KBM-7 (cell line): Measurements from ENCODE around the gene NUDT7.

Experiments used
- DNase-seq: peaks from one replicate; pipeline ENCODE4 v3.0.0-alpha.2; 2015
- in situ Hi-C: fragments of 300-500 bp; cut with MboI; formaldehyde crosslinking; loops from 2 replicates; pipeline ENCODE4 v1.14.3; 2020; ENCODE audit warnings: low sequenced_read_pairs, low pct_unique_long_range_greater_than_20kb, mixed read lengths

NUDT7 gene

DNA sequence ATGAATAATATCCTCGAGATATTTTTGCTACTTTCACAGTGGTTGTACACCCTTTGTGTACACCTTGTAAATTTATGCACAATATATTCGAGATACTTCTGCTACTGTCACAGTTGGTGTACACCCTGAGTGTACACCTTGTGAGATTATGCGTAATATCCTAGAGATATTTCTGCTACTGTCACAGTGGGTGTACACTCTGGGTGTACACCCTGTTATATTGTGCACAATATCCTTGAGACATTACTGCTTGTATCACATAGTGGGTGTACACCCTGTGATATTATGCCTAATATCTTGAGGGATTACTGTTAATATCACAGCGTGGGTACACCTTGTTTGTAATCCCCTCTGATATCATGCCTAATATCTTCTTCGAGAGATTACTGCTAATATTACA is 7.2 kb upstream of the NUDT7 start:
- in situ Hi-C loops = no loop called here
- DNase-seq = no peak

DNA sequence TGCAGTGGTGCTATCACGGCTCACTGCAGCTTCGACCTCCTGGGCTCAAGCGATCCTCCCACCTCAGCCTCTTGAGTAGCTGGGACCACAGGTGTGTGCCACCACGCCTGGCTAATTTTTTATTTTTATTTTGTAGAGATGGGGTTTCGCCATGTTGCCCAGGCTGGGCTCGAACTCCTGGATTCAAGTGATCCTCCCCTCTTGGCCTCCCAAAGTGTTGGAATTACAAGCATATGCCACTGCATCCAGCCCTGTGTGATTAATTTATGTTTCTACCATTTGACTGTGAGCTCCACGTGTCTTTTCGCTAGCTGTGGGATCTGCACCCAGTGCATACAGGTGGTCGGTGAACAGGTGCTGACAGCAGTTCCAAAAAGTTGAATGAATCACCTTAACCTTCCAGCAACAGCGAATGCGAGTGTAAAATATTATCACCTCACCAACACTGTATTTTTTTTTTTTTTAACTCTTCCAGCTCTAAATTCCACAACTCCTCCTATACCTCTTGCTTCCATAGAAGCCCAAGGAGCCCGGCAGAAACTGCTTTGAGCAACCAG is 484 bp upstream of the NUDT7 start:
- no peak for DNase-seq
- in situ Hi-C loops = no loop called here

DNA sequence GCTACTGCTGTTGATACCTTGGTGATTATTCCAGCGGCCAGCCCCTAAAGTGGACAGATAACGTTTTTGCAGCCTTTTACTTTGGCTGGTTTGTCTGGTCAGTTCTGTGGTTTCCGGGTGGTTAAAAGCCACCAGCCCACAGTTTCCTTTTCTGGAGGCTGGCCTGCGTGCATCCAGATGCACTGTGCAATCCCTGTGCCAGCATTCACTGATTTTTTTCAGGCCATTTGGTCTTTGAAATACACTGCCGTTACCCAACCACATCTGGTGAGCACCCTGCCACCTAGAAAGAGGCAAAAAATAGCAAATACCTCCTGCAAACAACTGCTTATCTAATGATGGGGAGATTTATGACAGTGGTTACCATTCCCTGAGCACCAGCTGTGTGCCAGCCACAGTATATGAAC is 797 bp downstream of the NUDT7 start:
- peak; percentile 89 for DNase-seq
- in situ Hi-C loops = no loop called here

DNA sequence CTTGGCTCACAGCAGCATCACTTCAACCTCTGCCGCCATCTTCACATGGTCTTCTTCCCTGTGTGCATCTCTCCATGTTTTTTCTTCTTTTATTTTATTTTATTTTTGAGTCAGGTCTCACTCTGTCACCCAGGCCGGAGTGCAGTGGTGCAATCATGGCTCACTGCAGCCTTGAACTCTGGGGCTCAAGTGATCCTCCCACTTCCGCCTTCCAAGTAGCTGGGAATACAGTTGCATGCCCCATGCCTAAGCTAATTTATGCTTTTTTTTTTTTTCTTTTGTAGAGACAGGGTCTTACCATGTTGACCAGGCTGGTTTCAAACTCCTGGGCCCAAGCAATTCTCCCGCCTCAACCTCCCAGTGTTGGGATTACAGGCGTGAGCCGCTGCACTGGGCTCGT is 1.9 kb downstream of the NUDT7 start:
- in situ Hi-C loops = no loop called here
- DNase-seq = no peak

DNA sequence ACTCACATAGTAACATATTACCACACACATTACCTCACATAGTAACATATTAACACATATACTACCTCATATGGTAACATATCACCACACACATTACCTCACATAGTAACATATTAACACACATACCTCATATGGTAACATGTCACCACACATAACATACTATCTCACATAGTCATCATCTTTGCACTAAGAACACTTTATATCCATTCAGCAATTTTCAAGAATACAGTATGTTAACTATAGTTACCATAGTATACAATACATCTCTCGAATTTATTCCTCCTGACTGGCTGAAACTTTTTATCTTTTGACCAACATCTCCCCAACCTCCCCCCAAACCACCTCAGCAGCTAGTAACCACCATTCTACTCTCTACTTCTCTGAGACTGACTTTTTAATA is 7.6 kb downstream of the NUDT7 start:
- in situ Hi-C loops = no loop called here
- no peak for DNase-seq

DNA sequence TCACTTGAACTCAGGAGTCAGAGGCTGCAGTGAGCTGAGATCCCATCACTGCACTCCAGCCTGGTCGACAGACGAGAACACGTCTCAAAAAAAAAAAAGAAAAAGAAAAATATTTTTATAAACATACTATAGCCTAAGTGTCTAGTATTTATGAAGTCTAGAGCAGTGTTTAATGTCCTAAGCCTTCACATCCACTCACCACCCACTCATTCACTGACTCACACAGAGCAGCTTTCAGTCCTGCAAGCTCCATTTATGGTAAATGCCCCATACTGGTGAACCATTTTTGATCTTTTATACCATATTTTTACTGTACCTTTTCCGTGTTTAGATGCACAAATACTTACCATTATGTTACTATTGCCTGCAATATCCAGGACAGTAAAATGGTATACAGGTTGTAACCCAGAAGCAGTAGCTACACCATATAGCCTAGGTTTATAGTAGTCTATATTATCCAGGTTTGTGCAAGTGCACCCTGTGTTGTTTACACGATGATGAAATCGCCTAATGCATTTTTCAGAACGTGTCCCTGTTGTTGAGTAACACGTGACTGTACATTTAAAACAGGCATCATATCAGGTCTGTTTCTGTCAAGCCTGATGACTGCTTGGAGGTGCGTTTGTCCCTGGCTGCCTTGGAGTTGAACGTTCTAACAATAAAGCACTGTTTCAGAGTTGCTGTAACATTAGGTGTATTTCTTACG is 10.1 kb downstream of the NUDT7 start:
- no peak for DNase-seq
- in situ Hi-C loops = no loop called here

DNA sequence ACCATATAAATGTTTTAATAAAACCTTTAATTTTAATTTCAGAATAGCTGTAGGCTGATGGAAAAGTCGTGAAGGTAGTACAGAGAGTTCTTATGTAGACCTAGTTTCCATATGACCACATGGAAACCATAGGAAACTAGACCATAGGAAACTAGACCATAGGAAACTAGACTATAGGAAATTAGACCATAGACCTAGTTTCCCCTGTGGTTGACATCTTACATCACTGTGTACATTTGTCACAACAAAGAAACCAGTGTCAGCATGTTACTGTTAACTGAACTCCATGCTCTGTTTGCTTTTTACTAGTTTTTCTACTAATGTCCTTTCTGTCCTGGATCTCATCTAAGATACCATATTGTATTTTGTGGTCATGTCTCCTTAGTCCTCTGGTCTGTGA is 14.6 kb downstream of the NUDT7 start:
- in situ Hi-C loops = no loop called here

DNA sequence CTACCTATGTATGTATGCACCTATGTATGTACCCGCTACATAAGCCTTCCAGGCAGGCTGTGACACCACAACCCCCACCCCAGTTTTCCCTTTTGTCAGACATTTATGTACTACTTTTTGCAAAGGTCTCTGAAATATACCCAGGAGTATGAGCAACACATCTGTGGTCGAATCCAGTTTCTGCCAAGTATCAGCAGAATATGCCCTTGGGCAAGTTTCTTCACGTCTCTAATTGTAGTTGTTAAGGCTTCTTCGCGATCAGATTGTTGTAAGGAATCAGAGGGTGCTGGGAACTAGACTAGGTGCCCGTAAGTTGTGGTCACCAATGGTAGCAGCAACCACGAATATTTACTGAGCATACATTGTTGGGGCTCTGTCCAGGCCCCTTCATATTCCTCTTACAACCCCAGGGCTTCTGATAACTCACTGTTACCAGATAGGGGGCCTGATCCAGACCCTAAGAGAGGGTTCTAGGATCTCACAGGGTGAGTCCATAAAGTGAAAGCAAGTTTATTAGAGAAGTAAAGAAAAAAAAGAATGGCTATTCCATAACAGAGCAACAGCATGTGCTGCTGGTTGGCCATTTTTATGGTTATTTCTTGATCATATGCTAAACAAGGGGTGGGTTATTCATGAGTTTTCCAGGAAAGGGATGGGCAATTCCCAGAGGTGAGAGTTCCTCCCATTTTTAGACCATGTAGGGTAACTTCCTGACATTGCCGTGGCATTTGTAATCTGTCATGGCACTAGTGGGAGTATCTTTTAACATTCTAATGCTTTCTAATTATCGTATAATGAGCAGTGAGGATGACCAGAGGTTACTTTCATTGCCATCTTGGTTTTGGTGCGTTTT is 16.6 kb downstream of the NUDT7 start:
- no peak for DNase-seq
- in situ Hi-C loops = no loop called here

More for the DNA sequence above, 14.6 kb downstream of the NUDT7 start:
- DNase-seq = no peak

DNA sequence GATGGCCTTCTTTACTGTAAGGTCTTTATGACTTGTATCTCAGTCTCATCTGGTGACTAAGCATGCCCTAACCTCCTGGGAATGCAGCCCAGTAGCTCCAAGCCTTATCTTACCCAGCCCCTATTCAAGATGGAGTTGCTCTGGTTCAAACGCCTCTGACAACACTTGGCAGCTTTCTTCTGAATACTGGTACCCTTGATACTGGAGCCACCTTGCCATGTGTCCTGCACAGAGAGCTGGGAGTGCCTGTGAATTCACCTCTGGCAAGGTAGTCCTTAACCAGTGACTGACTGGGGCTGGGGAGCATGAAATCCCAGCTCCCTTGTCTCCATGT is 17.2 kb downstream of the NUDT7 start:
- in situ Hi-C loops = no loop called here
- no peak for DNase-seq

DNA sequence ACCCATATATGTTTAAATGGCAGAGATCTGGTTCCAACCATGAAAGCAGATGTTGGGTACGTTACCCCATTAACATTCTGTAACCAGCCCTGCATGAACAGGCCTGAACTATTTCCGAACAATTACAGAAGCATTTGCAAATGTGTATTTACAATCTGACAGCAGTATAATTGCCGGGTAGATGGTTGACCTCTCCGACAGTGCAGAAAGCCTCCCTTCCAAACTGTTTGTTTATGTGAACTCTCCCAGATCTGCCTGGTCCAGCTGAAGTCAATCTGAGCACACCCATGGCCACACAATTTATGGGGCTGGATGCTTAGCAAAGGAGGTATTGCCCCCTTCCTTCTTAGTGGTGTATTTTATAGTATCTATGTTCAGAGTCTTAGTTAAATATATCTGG is 21.8 kb downstream of the NUDT7 start:
- in situ Hi-C loops = no loop called here
- DNase-seq = no peak

DNA sequence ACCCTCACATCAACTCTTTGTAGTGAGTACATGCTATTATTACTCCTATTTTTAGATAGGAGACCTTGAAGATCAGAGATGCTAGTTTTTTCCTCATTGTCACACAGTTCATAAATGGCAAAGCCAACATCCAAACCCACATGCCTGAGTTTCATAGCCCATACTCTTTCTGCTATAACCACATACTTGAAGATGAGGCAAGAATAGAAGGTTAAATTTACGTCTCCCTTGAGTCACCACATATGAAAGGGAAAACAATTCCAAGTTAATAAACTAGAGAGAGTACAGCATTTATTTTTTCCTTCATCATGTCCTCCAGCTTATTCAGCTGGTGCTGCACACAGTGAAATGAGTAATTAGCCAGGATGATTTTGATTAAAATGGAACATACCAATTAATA is 23.7 kb downstream of the NUDT7 start:
- no peak for DNase-seq
- in situ Hi-C loops = no loop called here

DNA sequence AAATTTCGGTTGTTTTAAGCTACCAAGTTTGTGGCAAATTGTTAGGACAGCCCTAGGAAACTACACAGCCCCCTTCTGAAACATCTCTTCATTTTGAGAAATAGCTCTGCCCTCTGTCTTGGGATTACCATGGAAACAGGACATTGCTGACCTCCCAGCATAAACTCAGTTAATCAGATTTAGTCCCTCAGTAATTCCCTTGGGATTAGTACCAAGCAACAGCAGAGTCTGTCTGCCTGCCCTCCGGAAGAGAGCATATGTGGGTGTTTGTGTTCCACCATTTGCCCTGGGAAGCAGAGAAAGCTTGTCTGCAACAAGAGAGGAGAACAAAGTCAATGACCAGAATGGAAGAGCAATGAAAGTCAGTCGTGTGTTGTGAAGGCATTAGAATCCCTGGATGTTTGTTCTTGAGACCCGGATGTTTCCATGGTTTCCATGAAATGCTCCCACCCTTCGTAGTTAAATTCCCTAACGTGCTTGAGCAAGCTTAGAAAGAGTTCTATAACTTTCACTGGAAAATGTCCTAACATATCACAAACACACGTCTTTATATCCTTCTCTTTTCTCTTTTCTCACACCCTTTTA is 26.2 kb downstream of the NUDT7 start:
- in situ Hi-C loops = no loop called here

DNA sequence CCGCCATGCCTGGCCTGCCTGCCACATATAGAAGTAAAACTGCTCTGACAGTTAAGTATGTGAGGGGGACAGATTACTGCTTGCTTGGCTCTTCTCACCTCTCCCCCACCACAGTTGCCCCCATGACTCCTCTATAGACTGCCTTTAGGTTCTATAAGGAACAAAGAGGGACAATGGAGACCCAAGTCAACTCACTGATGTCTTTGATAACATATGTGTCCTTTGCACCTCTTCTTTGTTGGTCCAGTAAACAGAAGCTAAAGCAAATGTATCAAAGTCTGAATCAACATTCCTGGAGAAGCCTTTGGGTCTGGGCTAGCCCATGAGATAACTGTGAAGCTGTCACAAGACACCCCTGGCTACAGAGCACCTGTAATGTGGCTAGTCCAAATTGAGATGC is 27.1 kb downstream of the NUDT7 start:
- DNase-seq = no peak
- in situ Hi-C loops = no loop called here

More for the DNA sequence above, 26.2 kb downstream of the NUDT7 start:
- no peak for DNase-seq

DNA sequence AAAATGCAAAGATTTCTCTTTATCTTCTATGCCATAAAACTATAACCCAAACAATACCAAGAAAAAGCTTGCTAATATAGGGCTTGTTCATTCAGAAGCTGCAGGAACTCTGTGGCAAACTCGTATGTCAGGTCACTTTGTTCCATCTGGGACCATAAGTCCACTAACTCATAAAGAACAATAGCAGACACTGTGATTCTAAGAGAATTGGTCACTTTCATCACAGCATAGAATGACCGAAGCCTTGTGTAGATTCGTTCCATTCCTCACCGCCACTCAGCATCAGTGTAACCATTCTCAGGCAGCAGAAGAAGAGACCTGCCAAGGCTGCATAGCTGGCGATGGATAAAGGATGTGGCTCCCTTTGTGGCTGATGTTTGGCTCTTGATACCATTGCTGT is 35.7 kb downstream of the NUDT7 start:
- DNase-seq = no peak
- in situ Hi-C loops = no loop called here

DNA sequence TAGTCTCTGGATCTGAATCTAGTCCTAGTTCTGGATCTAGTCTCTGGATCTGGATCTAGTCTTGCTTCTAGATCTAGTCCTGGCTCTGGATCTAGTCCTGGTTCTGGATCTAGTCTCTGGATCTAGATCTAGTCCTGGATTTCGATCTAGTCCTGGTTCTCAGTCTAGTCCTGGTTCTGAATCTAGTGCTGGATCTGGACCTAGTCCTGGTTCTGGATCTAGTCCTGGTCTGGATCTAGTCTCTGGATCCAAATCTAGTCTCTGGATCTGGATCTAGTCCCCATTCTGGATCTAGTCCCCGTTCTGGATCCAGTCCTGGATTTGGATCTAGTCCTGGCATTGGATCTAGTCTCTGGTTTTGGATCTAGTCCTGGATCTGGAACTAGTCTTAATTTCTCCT is 36.2 kb downstream of the NUDT7 start:
- in situ Hi-C loops = no loop called here

DNA sequence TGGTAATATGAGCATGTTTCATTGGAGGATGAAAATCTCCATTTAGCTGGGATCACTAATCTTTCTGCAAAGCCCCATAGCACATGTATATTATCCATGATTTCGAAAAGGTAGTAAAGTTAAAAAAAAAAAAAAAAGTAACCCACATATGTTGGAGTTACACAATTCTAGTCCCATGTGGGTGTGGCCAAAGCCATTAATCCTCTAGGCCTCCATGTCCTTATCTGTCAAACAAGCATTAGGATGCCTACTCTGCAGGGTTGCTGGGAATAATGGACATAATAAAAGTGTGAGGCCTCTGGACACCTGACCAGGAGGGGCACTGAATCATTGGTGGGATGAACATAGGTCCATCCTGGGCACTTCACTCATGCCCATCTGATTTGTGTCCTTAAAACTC is 36.9 kb downstream of the NUDT7 start:
- in situ Hi-C loops = no loop called here
- no peak for DNase-seq

More for the DNA sequence above, 36.2 kb downstream of the NUDT7 start:
- no peak for DNase-seq

DNA sequence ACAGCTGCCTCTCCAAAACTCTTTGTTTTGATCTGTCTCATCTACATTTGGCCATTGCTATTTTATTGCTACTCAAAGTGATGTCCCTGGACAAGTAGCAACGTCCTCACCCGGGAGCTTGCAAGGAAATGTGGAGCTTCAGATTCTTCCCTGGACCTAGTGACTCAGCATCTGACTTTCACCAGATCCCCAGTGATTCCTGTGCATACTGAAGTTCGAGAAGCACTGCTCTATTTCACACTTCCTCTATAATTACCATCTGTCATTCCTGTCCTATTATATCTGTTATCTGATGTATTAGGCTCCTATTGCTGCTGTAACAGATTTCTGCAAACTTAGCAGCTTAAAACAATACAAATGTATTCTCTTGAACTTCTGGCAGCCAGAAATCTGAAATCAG is 37.5 kb downstream of the NUDT7 start:
- DNase-seq = no peak

DNA sequence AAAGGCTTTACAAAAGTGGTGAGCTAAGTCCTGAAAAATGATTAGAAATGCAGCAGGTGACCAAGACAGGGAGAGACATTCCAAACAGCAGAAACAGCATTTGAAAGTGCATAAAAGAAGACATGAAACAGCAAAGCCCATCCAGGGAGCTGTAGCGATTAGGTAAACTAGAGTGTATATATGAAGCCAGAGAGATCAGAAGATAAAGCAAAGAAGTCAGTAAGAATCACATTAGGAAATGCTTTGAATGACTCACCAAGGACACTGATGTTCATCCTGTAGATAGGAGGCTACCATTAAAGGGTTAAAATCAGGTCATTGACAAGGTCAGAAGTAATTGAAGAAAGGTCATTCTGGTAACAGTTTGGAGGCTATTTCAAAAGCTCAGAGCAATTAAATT is 38.5 kb downstream of the NUDT7 start:
- no peak for DNase-seq
- in situ Hi-C loops = no loop called here

More for the DNA sequence above, 37.5 kb downstream of the NUDT7 start:
- in situ Hi-C loops = no loop called here

DNA sequence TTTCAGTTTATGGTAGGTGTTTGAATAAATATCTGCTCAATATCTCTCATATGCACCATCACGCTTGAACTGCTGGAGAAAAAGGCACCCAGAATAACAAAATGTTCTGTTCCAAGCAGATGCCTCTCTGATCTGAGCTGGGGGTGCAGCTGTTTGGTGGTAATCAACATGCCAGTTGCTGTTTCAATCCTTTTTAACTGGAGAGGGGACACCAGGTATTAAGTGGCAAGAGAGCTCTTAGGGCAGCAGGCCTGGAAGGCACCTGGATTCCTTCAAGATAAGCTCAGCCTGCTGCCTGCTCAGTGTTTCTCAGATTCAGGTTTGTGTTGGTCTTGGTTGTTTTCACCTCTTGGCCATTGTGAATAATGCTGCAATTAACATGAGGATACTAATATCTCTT is 38.9 kb downstream of the NUDT7 start:
- in situ Hi-C loops = no loop called here
- DNase-seq = no peak

DNA sequence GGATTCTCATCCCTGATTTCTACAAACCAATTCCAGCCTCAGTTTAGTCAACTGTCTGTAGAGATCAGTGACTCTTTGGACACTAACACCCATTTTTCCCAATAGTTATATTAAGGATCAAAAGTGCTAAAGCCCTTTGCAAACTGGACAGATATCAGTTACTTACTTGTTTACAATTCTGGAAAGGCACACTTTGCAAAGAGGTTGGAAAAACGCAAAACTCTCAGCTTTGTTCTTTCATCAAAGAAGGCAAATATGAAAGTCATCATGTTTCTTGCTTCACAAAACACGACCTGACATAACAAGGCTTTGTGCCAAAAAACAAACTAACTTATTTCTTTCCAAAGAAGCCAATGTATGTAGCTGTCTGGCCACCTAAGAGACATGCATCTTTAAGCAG is 39.9 kb downstream of the NUDT7 start:
- DNase-seq = no peak
- in situ Hi-C loops = no loop called here
